HG03139 (cell line): ENCODE data around the gene EID3.

ENCODE experiments used
- ATAC-seq: cut with Tn5 transposase; IDR thresholded peaks from one replicate; pipeline ENCODE4 v1.9.1; 2021; ENCODE audit not compliant: unreplicated experiment

Gene EID3

DNA sequence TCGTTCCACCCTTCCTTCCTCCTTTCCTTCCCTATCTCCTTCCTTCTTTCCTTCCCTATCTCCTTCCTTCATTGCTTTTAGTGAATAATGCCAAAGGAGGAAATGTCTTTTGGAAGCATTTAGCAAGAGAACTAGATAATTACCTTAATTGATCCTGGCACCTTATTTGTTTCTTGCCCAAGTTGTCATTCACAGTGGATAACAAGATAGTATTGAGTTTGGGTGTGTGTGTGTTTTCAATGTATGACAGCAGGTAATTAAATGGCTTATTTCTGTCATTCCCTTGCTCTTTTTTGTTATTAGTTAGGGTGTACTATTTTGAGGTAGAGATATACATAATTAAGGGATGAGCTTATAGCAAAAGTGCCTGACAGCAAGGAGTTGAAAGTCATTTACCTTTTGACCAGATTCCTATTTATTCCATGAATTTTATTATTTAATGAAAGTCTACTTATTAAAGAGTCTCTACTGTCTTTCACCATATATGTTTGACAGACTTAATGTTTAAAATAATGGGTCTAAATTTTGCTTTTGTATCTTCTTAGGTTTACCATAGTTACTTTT lies 30.2 kb downstream of the EID3 start:
- no peak for ATAC-seq

DNA sequence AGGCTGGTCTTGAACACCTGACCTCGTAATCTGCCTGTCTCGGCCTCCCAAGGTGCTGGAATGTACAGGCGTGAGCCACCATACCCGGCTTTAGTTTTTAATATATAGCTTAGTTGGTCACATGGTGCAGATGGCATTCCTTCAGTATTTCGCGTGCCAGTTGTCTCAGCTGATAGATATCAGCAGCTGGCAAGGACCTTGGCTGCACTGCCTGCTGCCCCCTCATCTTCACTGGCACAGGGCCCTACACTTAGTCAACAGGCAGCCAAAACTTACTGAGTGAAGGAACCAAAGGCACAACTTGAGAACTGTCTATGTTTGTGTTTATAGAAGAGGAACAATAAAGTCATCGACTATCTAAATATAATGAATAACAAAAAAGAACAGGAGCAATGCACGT lies 31.0 kb downstream of the EID3 start:
- ATAC-seq, result no peak

DNA sequence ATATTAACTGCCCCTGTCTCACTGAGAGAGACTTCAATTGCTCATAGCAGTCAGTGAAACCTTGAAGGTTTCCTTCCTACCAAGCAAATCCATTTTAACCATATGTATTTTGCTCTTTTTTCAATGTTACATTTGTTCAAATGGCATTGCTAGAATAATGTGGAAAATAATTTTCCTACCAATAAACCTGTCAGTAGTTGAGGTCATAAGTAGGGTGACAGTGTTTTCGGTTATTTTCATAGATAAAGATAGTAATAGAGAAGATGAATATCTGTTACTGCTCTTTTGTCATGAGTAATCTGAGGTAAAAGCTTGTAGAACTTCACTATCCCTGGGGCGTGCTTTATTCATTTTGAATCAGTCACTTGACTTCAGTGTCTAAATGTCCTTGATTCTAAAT lies 32.6 kb downstream of the EID3 start:
- no peak for ATAC-seq

DNA sequence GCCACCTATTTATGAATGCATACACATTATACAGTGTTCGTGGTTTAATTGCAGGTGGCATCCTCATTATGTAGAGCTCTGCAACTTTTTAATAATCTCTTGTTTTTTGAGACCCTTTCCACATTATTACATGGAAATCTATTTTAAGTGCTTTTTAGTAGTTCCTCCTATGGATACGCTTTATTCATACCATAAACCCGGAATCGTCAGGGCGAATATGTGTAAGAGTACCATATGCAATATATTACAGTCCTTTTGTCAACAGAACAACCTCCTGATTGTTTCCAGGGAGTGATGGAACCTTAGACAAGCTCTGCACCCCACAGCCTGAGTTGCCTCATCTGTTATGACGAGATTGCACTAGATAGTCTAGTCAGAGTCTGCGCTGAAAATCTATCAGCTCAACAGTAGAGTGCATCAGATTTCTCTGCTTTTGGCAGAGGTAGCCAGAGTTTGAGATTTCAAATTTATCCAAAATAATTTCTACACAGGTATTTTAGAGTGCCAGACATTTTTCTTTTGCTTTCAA lies 33.6 kb downstream of the EID3 start:
- no peak for ATAC-seq

DNA sequence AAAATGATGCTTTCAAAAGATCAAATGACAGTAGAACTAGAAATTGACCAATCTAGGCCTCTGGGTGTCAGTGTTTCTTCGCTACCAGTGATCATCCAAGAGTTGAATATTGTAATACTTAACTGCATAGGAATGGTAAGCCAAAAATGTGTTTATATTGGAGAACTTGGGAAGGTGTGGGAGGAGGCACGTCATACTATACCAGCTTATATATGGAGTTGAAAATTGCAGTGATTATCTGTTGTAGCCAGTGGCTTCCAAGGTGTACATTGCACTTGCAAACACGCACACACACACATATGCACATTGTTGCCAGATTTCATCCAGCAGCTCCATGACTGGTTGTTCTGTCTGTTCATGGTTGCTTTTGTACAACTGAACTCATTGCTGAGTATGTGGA lies 36.1 kb downstream of the EID3 start:
- no peak for ATAC-seq

DNA sequence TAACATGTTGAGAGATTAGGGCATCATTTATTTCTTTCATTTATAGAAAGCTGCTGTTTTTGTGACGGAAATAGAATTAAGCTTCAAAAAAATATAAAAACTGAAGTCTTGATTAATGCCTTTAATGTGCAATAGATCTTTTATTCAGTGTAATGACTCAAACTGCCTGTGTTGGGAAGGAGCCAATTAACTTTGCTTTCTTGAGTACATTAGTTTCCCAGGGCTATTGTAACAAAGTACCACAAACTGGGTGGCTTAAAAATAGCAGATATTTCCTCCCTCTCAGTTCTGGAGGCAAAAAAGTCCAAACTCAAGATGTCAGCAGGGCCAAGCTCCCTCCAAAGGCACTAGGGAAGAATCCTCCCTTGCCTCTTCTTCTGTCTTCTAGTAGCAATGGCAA lies 36.6 kb downstream of the EID3 start:
- ATAC-seq, result no peak

DNA sequence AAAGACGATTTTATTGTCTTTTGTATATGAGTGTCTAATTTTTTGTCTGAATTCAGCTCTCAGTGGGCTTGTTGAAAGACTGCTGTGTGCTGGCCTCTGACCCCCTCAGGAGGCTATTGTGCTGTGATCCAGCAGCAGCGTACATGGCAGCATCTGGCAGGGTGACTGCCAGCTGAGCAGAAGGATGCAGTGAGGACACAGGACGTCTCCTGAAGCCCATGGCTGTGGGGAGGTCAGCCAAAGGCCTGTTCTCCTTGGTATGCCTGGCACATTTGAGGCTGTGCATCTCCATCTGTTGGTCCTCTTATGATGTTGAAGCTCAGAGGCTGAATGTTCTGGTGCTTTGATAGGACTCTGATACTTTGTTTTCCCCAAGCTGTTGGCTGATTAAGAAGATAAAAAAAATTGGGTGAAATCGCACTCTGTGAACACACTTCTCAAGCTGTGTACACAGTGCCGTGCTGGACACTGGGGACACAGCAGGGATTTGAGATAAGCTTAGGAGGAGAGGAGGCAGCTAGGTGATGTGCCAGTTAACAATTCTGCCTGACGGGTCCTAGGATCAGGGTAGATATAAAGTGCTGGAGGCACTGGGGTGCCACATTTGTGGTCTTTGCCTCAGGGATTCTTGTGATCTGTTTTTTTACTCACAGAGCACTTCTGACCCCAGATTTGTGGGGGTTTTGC lies 37.5 kb downstream of the EID3 start:
- no peak for ATAC-seq

DNA sequence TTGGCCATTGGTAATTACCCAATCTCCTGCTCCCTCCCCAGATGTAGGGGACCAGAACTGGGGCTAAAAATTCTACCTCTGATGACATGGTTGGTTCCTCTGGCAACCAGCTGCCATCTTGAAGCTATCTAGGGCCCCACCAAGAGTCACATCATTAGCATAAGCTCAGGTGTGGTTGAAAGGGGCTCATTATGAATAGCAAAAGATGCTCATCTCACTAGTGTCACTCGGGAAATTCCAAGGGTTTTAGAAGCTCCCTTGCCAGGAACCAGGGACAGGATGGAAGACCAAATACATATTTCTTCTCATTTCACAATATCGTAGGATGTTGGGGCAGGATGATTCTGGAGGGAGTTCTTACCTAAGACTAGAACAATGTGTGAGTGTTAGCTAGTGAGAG lies 38.6 kb downstream of the EID3 start:
- ATAC-seq, result no peak

DNA sequence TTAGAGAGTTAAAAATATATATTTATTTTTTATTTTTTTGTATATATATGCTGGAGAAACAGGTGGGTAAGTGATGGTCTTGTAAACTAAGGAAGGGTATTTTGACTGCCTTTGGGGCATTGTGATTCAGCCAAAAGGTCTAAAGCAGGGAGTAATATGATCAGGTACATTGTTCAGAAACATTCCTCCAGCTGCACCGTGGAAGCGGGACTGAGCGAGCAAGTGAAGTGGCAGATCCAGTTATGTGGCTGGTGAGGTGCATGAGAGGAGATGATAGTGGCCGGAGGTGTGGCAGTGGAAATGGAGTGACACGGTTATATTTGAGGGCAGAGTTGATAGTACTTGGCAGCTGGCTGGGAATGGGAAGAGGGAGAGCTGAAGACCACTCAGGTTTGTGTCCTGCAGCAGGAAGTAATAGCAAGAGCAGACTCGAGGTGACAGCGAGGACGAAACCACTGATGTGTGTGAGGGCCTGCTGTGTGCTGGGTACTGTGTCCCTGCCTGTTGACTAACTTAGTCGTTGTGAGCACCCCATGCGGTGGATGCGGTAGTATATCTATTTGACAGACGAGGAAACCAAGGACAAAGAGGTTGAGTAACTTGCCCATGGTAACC lies 39.2 kb downstream of the EID3 start:
- ATAC-seq, result no peak

DNA sequence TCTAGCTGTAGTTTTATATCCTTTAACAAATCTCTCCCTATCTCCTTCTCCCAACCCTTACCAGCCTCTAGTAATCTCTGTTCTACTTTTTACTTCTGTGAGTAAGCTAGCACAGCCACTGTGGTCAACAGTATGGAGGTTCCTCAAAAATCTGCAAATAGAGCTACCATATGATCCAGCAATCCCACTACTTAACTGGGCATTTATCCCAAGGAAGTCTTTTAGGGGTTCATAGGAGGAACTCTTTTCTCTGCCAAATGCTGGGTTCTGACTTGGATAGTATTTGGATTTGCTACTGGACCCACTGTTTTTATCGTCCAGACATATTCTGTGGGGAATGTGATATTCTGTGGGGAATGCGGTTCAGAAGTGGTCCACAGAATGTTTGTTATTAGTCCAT lies 41.1 kb downstream of the EID3 start:
- ATAC-seq, result no peak

DNA sequence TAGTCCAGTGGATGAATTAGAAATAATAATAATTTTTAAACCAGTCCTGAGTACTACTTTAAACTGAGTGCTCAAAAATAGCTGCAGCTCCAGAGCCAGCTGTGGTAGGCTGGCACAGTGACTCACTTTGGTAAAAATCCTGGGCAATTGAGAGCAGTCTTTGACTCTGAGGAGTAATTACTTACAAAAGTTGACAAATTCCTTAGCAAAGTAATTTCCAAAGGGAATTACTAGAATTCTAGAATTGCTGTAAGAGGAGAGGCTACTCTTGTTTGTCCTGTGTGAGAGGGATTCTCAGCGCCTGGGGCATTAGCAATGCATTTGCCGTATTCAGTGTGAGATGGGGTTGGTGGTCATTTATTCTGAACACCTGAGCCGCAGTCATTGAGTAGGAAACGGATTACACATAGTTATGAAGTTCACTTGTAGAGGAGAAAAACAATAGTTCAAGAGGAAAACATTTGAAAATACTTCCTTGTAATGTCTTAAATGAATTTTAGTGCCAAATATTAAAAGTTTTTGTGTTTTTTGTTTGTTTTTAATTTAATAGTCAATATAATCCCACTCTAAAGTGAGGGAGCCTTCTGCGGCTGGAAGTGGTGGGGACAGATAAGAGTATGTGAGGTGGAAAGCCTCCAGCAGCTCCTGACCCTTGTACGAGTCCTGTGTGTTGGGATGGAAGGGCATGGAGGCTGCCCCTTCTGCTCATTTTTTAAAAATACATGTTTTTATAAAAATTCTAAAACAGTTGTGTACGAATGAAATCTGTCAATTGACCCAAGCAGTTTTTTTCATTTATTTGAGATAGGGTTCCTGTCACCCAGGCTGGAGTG lies 41.9 kb downstream of the EID3 start:
- ATAC-seq, result no peak

DNA sequence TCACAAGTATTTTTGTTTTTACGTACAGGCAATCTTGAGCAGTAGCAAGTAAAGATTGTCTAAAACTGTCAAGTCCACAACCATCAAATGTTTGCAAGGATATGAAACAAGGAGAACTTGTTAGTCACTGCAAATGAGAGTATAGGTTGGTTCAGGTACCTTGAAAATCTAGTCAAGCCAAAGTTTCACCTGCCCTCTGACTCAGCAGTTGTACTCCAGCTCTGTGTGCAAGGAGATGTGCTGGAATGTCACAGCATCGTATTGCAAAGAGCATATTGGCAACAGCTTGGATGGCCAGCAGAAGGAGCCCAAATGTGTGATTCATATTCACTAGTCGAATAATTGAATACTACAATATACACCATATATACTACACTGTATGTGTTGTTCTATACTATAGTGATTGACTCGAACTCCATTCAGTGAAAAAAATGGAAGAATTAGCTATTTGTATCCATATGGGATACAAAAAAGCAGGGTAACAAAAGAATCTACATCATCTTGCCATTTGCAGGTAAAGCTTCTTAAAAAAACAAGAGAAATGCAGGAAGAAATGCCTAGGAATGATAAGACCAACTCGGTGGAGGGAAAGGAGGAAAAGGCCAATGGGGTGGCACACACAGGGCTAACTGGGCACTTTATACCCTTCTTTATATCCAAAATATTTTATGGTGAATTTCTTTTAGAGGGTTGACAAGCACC lies 44.0 kb downstream of the EID3 start:
- ATAC-seq, result no peak

DNA sequence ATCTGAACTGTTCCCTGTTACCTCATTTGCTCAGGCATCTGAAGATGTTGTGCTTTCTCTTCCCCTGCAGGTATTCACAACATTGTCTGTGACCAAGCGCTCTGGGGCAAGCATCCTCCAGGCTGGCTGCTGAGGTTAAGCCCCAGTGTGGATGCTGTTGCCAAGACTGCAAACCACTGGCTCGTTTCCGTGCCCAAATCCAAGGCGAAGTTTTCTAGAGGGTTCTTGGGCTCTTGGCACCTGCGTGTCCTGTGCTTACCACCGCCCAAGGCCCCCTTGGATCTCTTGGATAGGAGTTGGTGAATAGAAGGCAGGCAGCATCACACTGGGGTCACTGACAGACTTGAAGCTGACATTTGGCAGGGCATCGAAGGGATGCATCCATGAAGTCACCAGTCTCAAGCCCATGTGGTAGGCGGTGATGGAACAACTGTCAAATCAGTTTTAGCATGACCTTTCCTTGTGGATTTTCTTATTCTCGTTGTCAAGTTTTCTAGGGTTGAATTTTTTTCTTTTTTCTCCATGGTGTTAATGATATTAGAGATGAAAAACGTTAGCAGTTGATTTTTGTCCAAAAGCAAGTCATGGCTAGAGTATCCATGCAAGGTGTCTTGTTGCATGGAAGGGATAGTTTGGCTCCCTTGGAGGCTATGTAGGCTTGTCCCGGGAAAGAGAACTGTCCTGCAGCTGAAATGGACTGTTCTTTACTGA lies 44.9 kb downstream of the EID3 start:
- no peak for ATAC-seq

DNA sequence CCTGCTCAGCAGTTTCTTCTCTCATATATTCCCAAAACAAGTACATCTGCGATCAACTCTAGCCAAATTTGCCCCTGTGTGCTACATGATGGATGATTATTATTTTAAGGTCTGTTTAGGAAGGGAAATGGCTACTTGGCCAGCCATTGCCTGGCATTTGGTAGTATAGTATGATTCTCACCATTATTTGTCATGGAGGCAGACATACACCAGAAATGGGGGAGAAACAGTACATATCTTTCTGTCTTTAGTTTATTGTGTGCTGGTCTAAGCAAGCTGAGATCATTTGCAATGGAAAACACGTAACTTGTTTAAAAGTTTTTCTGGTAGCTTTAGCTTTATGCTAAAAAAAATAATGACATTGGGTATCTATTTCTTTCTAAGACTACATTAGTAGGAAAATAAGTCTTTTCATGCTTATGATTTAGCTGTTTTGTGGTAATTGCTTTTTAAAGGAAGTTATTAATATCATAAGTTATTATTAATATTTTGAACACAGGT lies 45.5 kb downstream of the EID3 start:
- no peak for ATAC-seq

DNA sequence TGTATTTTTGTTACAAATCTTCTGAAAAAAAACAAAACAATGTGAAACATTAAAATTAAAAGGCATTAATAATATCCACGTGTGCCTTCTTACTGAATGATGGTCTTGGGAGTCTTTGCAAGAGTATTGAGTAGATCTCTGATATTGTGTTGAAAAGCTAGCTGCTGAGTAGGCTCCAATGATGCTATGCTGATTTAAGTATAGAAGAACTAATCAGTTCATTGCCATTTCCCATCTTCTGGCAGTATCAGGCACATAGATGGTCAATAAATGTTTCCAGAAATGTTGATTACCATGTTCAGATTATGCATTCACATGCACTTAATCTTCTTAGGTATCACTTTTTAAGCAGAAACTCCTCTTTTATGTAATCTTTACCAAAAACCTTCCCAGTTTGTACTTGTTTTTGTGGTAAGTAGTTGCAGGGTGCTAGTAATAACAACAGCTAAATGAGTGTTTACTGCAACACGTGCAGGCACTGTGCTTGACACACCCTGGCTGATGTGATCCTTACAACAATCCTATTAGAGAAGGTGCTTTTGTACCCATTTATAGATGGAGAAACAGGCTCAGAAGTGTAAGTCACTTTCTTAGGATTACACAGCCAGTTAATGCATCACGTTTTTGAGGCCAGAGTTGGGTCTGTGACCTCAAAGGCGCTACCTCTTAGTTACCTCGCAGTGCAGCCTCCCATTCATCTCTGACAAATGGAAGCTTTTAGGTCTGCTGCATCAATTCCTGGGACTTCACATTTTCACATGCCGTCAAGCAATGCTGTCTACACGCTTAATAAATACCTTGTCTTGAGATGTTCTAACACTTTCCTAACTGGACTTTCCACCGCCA lies 46.9 kb downstream of the EID3 start:
- no peak for ATAC-seq

DNA sequence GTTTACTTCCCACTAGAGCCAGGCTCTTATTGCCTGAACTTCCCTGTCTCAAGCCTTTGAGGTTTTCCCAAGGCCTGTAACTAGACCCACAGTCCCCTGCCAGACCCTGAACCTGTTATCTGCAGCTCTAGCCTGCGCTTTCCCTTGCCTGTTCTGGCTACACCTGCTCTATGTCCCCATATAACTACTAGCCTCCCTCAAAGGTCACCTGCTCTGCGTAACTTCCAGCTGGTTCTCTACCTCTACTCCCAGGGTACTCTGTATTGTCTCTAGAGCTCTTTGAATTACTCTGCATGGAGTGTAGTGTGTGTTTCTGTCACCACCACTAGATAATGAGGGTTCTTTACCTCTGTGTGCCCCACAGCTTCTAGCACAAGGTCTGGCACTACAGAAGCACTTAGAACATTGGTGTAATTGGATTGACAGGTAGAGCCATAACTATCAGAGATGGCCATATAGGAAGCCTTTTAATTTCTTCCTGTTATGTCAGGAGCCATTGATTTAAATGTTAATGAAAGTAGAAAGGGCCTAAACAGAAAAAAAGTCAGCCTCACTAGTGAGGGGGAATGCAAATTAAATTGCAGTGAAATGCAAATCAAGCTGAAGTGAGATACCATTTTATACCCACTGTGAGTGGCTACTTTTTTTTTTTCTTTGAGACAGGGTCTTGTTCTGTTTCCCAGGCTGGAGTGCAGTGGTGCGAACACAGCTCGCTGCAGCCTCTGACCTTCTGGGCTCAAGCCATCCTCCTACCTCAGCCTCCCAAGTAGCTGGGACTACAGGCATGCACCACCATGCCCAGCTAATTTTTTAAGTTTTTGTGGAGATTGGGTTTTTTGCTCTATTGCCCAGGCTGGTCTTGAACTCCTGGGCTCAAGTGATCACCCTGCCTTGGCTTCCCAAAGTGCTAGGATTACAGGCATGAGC lies 47.8 kb downstream of the EID3 start:
- no peak for ATAC-seq

DNA sequence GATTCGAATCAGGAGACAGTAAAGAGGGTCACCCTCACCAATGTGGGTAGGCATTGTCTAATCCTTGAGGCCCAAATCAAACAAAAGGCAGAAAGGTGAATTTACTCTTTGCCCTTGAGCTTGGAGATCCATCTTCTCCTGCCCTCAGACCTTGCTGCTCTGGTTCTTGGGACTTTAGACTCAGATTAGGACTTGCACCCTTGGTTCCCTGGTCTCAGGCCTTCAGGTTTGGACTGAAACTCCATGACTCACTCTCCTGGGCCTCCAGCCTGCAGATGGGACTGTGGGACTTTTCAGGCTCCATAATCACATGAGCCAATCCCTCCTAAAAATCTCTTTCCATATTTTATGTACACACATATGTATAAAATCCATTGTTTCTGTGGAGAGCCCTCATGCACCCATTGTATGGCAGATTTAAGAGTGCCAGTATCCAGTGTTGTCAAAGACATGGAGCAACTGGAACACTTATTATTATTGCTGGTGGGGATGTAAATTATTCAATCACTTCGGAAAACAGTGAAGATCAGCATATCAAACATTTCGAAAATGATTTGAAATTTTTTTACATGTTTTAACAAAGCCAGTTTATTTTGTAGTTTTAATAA lies 48.7 kb downstream of the EID3 start:
- ATAC-seq, result no peak
